Caco-2 (cell line): ENCODE results near the gene TARP.
"Not testable (repeated sequence)": the region's sequence is repeated elsewhere in the genome, so short reads cannot be mapped to it uniquely, and the experiment has no call there.

ENCODE experiments used
- BruUV-seq: library from RNA; stranded (reverse); fragments of 400-500 nt; replicated peaks from 2 replicates; lab custom pipeline; 2021; lab: Mats Ljungman, UMichigan
- CTCF ChIA-PET: fragments of 300-600 bp; sonication (Branson Sonifier 250); formaldehyde crosslinking; loops from one replicate; lab custom pipeline; 2022; ENCODE audit warnings: antibody characterized with exemption; lab: Charles Lee
- POLR2A ChIA-PET: fragments of 300-600 bp; sonication (Branson Sonifier 250); formaldehyde crosslinking; loops from one replicate; lab custom pipeline; 2022; ENCODE audit warnings: antibody characterized with exemption; lab: Charles Lee
- DNase-seq, 2 experiments: peaks; one replicate each; pipeline versions ENCODE4 v3.0.0 to v3.0.0-alpha.2; 2020 to 2022
- H3K27me3 ChIP-seq: replicated peaks from 2 replicates; pipeline ENCODE4 v1.6.0; 2011; ENCODE audit warnings: low read length; ENCODE audit not compliant: control insufficient read depth, insufficient read depth
- H3K36me3 ChIP-seq: 2 replicates; pipeline ENCODE4 v1.5.1; 2011; ENCODE audit warnings: low read length; ENCODE audit not compliant: control insufficient read depth, insufficient read depth
- H3K4me1 ChIP-seq: fragments of 250-450 bp; sonication (Bioruptor Pico); 2 replicates; pipeline ENCODE4 v1.5.1; 2020; ENCODE audit warnings: mild to moderate bottlenecking
- H3K4me3 ChIP-seq: 2 replicates; pipeline ENCODE4 v1.5.1; 2011; ENCODE audit warnings: low read depth, mild to moderate bottlenecking, control low read depth, low read length
- H3K9me3 ChIP-seq: fragments of 250-450 bp; sonication (Bioruptor Pico); 2 replicates; pipeline ENCODE4 v1.5.1; 2020; ENCODE audit warnings: mild to moderate bottlenecking, moderate library complexity
- H3K27ac Mint-ChIP-seq: one replicate; pipeline ENCODE4 v1.8.0; 2022; ENCODE audit warnings: mixed read lengths; ENCODE audit not compliant: unreplicated experiment
- H3K27me3 Mint-ChIP-seq: one replicate; pipeline ENCODE4 v1.8.0; 2022; ENCODE audit warnings: mixed read lengths; ENCODE audit not compliant: insufficient read depth, unreplicated experiment
- H3K36me3 Mint-ChIP-seq: one replicate; pipeline ENCODE4 v1.8.0; 2022; ENCODE audit warnings: mild to moderate bottlenecking, mixed read lengths; ENCODE audit not compliant: insufficient read depth, unreplicated experiment
- H3K4me1 Mint-ChIP-seq: one replicate; pipeline ENCODE4 v1.8.0; 2022; ENCODE audit warnings: low read depth, mixed read lengths; ENCODE audit not compliant: unreplicated experiment
- H3K4me3 Mint-ChIP-seq: one replicate; pipeline ENCODE4 v1.8.0; 2022; ENCODE audit warnings: mild to moderate bottlenecking, moderate library complexity, mixed read lengths; ENCODE audit not compliant: unreplicated experiment
- H3K9me3 Mint-ChIP-seq: one replicate; pipeline ENCODE4 v1.8.0; 2022; ENCODE audit warnings: mixed read lengths; ENCODE audit not compliant: unreplicated experiment
- intact Hi-C: fragments of 100-400 bp; cut with micrococcal nuclease; formaldehyde crosslinking; loops from one replicate; pipeline ENCODE4 v1.10.0; 2022; ENCODE audit not compliant: unreplicated experiment
- TF ChIP-seq, protein P1 (sequence below), 2 experiments: fragments of 200-600 bp in 1 of 2; IDR thresholded peaks; 1 replicate in 1 of 2; 2 replicates in 1 of 2; pipeline versions ENCODE4 v1.5.1 to v1.8.0; 2011 to 2022; ENCODE audit warnings: antibody characterized with exemption in 1 of 2, control low read depth in 1 of 2, inconsistent platforms in 1 of 2, low read depth in 1 of 2, low read length in 1 of 2, mild to moderate bottlenecking in 1 of 2, moderate library complexity in 1 of 2; ENCODE audit not compliant: insufficient read depth in 1 of 2, severe bottlenecking in 1 of 2, unreplicated experiment in 1 of 2

TARP gene

DNA sequence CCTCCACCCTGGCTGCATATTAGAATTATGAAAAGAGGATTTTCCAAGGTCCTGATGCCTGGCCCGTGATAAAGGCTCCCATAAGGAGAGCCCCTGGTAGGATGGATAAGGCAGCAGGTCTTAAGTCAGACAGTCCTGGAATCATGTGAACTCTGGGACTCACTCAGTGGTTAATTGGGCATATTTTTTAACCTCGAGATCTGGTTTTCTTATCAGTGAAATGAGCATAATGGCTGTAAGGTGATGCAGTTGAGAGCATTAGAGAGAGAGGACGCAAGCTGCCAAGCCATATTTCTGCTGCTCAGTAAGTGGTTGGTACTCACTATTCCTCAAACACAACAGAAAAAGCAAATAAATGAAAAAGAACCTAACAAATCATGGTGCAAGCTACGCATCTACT is 37.8 kb downstream of the TARP start:
- Mint-ChIP-seq H3K27me3 (peaks cover 4% of the 10 kb centered on the region), H3K9me3 (no peaks in the 10 kb centered on the region), H3K4me1 (no peaks in the 10 kb centered on the region), H3K4me3 (no peak overlapping the region), H3K27ac (no peak overlapping the region), H3K36me3 (no peaks in the 10 kb centered on the region)
- no peak for DNase-seq
- Histone ChIP-seq H3K9me3 (no peaks in the 10 kb centered on the region), H3K4me3 (no peak overlapping the region), H3K36me3 (no peaks in the 10 kb centered on the region), H3K27me3 (no peaks in the 10 kb centered on the region), H3K4me1 (no peaks in the 10 kb centered on the region)
- POLR2A ChIA-PET = no interaction called here
- CTCF ChIA-PET = no interaction called here
- TF ChIP-seq, protein P1, sequence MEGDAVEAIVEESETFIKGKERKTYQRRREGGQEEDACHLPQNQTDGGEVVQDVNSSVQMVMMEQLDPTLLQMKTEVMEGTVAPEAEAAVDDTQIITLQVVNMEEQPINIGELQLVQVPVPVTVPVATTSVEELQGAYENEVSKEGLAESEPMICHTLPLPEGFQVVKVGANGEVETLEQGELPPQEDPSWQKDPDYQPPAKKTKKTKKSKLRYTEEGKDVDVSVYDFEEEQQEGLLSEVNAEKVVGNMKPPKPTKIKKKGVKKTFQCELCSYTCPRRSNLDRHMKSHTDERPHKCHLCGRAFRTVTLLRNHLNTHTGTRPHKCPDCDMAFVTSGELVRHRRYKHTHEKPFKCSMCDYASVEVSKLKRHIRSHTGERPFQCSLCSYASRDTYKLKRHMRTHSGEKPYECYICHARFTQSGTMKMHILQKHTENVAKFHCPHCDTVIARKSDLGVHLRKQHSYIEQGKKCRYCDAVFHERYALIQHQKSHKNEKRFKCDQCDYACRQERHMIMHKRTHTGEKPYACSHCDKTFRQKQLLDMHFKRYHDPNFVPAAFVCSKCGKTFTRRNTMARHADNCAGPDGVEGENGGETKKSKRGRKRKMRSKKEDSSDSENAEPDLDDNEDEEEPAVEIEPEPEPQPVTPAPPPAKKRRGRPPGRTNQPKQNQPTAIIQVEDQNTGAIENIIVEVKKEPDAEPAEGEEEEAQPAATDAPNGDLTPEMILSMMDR (IDR thresholded peaks at IDR 0.05; ENCODE audit: insufficient read depth in 1 of 2, low read depth in 1 of 2, low read length in 1 of 2, severe bottlenecking in 1 of 2, unreplicated experiment in 1 of 2) = no peak
- intact Hi-C loops = no loop called here
- no TSS peak for BruUV-seq

DNA sequence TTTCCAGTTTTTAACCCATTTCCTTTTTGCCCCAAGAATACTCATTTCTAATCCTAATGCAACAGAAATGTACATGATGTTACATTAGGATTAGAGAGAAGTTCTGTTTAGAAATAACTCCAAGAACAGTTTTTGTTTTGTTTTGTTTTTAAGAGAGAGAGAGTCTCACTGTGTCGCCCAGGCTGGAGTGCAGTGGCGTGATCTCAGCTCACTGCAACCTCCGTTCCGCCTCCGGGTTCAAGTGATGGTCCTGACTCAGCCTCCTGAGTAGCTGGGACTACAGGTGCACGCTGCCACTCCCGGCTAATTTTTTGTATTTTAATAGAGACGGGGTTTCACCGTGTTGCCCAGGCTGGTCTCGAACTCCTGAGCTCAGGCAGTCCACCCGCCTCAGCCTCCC is 38.7 kb downstream of the TARP start:
- BruUV-seq, H3K9me3 Mint-ChIP-seq, H3K4me1 ChIP-seq, H3K36me3 ChIP-seq, H3K27me3 ChIP-seq, CTCF ChIA-PET, H3K9me3 ChIP-seq, intact Hi-C loops, H3K27me3 Mint-ChIP-seq, DNase-seq, H3K27ac Mint-ChIP-seq, POLR2A ChIA-PET, H3K4me1 Mint-ChIP-seq, H3K4me3 Mint-ChIP-seq, H3K4me3 ChIP-seq, H3K36me3 Mint-ChIP-seq: not testable (repeated sequence)

DNA sequence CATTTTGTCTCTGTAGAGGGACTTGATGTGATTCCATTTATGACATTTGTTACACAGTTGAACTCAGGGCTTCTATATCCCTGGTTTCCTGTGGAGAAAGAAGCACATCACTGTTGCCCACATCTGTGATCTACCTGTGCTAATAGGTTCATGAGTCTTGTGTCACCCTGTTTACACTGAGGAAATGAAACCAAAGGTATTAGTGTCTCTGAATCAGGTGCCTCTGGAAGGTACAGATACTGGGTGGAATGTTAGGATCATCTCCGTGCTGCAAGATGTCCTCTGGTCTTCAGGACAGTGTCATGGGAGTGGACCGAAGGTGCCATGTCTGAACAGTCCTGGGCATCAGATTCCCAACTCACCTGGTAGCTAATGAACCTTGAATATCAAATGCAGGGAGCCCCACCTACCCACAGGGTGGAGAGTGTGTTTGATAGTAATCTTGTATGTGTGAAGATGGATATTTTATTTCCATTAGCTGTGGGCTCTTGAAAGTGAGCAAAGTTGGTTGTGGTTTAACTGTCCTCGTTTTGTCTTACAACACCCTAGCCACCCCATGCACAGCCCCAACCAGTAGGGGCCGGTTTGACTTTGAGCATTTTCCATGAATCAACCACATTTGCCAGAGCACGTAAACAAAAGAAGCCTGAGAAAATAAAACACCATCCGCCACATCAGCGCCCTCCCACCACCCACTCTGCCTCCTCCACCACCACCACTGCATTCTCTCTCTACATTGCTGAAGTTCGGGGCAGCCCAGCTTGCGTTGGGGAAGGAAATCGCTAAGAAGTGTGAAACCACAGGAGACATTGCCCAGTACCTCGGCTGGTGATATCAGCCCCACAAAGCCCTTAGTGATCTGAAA is 40.7 kb downstream of the TARP start:
- Mint-ChIP-seq H3K4me3 (no peak overlapping the region), H3K36me3 (peaks cover 5% of the 10 kb centered on the region), H3K4me1 (no peaks in the 10 kb centered on the region), H3K27me3 (peaks cover under 1% of the 10 kb centered on the region), H3K9me3 (no peaks in the 10 kb centered on the region), H3K27ac (no peak overlapping the region)
- ChIA-PET POLR2A (no interaction called here), CTCF (no interaction called here)
- no peaks in the 10 kb centered on the region for H3K9me3 ChIP-seq
- H3K4me3 ChIP-seq = no peak overlapping the region
- intact Hi-C loops = no loop called here
- TF ChIP-seq, protein P1 (IDR thresholded peaks at IDR 0.05; ENCODE audit: insufficient read depth in 1 of 2, low read depth in 1 of 2, low read length in 1 of 2, severe bottlenecking in 1 of 2, unreplicated experiment in 1 of 2) = no peak
- BruUV-seq = no TSS peak
- H3K27me3 ChIP-seq = no peaks in the 10 kb centered on the region
- no peak for DNase-seq
- H3K4me1 ChIP-seq = no peaks in the 10 kb centered on the region
- no peaks in the 10 kb centered on the region for H3K36me3 ChIP-seq
